Stimulated activated CD8-positive, alpha-beta memory T cell treated with anti-CD3 and anti-CD28 coated beads, Interleukin-12 subunit alpha, Interleukin-12 subunit beta, amount 100 ng/mL, for 1 hour (primary cell): ENCODE data around the gene GRIK4.

Source experiments
- DNase-seq: peaks from one replicate; pipeline ENCODE4 v3.0.0-alpha.2; 2020; ENCODE audit warnings: low read depth

Gene GRIK4

DNA sequence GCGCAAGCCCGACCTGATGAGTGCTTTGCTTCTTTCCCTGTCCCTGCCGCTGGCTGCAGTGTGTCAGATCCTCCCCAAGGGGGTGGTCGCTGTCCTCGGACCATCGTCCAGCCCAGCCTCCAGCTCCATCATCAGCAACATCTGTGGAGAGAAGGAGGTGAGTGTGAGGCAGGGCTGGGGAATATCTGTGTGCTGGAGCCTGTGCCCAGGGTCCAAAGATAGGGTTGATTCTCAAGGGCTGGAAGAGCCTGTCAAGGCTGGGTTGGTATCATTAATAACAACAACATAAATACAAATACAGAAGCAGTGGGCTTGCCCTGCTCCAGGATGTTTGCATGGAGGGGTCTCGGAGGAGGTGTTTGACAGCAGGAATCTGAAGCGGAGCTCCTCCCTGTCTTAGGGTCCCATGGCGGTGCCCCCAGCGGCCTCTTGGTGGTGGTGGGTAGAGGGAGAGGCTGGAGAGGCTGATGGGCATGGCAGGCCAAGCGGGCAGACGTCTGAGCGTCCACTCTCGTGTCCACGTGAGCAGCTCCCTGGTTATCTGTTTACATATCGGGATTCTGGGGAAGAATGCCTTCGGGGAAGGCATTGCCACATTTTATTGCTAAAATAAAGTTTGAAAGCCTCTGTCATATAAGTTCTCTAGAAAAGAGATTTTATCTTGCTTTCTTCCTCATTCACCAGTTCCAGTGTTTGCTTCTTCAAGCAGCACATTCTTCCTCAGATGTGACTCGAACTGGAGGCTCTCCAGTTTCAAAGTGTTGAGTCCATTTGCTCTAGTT, 304.0 kb downstream of the GRIK4 start:
- DNase-seq = no peak

DNA sequence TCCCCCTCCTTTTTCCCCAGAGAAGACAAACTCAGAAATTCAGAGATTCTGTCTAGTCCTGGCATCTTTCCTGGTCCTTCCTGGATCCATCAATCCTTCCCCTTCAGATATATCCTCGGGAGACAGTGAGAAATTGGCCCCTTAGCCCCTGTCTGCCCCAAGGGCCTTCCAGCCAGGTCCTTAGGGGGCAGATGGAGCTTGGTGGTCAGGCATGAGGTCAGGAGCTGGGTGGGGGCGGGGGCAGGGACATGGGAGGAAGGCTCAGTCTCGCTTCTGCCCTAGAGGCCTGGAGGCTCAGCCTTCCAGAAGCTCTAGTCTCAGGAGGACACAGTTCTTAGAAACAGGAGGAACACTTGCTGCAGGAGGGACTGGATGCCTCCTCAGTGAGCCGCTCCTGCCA, 304.6 kb downstream of the GRIK4 start:
- no peak for DNase-seq

DNA sequence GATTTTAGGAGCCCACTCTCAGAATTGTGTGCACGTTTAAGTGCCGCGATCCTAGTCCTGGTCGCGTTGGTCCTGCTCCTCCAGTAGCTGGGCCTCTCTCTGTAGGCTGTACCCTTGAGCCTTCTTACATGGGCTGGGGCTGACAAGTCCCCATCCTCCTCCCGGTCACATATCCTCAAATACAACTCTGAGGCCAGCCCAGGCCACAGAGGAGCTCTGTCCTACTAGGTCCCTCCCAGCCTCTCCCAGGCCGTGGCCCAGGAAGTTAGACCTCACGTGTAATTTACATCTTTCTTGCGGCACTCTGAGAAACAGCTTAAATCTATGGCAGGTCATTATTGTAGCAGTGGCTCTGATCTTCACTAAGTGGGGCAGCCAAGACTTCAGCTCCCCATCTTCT, 305.2 kb downstream of the GRIK4 start:
- DNase-seq = no peak

DNA sequence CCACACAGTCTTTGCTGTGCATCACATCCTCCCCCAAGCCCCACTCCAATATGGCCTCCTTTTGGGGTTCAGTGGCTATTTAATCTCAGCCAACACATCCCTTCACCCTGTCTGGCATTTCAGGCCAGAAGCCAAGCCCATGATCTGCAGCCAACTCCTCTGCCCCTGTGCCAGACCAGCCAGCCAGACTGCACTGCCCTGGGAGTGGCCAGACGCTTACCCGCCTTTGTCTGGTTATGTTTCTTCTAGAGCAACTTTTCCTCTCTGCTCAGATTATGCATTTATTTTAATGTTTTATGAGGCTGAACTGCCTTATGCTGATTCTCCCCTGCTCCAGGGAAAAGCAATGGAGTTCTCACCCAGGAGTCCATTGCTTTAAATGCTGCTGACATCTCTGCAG, 305.6 kb downstream of the GRIK4 start:
- DNase-seq = no peak

DNA sequence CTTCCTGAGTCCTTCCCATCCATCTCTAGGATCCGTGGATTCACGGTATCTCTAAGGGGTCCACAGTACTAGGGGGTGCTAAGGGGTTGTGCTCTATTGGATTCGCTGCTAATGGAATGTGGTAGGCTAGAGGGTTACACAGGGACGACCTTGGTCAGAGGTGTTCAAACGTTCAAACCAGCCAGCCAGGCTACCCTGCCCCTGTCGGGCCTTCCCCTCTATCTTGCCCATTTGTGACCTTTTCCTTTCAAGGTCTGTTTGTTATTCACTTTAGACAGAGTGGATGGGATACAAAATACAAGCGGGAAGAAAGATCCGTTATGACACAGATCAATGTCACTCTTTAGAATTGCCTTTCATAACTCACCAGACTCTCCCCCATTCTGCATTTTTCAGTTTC, 306.5 kb downstream of the GRIK4 start:
- DNase-seq = no peak

DNA sequence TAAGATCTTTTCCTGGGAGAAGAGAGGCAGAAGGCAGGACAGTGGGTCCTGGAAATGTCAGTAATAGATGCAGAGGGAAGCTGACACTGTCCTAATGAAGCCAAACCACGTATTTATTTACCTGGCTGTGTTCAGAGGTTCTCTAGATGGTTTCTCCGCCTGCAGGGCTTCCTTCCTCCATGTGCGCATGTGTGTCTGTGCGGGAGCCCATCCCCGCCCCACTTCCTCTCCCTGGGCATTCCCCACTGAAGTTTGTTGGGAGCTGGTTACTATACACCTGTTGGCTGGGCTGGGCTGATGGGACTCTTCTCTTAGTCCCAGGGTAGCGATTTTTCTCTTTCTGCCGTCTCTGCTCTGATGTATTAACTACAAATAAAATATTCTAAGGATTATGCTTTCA, 307.5 kb downstream of the GRIK4 start:
- no peak for DNase-seq

DNA sequence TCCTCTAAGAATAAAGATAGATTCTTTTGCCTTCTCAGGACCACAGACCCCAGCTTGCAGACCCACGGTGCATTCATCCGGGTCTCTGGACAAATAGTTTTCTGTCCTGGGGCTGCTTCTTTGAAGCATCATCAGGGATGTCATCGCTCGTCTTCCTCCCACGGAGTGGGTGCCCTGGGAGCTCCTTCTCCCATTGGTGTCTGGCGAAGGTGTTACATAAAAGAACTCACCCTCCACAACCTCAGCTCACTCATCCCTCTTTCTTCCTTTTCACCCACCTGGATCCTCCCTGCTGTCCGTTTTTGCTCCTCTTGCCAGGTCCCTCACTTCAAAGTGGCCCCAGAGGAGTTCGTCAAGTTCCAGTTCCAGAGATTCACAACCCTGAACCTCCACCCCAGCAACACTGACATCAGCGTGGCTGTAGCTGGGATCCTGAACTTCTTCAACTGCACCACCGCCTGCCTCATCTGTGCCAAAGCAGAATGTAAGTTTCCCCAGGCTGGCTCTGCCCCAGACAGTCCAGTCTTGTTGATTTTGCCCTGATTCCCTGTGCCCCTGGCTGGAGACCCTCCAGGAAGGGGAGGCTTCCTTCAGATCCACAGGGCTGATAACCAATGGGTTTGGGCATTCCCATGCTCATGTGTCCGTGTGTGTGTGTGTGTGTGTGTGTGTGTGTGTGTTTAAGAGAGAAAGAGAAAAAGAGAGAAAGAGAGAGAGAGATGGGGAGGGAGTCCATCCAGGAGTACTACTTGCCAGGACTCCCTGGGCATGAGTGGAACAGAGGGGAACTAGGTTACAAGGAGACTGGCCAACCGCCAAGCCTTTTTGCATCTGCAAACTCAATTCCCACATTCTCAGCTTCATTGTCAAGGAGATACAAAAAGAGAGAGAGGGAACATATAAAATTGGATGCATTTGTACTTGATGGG, 308.2 kb downstream of the GRIK4 start:
- DNase-seq = no peak

DNA sequence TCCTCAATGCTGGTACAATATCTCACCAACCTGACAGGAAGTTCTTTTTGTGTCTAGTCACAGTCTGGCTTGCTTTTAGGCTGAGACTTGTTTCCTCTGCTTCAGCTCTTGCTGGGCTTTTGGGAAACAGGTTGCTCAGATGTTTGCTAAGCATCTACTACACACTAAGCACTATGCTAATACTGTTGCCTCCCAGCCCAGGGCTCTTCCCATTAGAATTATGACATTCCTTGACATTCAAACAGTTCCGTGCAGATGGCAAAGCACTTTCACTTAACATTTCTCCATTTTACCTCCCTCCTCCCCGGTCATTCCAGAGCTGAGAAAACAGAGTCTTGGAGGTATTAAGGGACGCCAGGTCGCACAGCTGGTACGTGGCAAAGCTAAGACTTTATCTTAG, 311.6 kb downstream of the GRIK4 start:
- no peak for DNase-seq

DNA sequence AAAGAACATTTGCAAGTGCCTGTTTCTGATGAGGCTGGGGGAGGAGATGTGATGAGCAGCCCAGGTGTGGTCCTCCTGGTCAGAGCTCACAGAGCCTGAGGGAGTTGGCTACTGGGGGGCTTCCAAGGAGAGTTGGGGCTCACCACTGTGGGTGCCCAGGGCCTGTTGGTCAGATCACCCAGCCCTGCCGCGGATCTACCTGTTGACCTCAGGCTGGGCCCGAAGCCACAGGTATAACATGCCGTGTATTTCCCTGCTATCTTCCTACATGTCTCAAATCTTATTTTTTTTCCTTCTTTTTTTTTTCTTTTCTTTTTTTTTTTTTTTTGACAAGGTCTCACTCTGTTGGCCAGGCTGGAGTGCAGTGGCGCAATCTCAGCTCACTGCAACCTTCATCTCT, 312.7 kb downstream of the GRIK4 start:
- DNase-seq = no peak

DNA sequence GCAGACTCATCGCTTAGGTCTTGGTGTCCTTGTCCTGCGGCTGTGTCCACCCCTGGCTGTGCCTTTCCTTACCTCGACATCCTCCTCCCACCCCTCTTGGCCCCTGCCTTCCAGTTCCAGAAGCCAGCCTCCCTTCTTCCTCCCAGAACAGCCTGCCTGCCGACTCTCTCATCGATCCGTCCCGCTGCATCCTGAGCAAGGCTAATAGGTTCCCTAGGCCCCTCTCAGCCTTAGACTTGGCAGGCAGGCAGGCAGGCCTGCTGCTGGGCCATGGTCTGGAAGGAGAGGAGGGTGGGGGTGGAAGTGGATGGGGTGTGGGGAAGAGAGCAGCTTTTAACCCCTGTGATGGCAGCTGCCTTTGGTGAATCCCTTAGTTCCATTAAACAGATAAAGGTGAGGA, 315.6 kb downstream of the GRIK4 start:
- DNase-seq = no peak

DNA sequence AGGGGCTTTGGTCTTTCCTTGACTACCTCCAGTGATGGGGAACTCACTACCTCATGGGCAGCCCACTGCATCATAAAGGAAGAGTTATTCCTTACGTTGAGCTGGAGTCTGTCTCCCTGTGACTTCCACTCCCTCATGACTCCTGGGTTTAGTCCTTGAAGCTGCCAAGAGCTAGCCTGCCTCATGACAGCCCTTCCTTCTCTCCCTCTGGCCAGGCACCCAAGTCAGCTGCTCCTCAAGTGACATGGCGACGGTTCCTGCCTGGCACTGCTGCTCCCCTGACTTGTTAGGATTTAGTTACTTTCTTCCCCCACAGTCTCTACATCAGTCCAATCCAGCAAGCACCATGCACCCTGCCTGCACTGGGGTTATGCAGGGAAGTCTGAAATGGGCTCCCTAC, 316.3 kb downstream of the GRIK4 start:
- no peak for DNase-seq

DNA sequence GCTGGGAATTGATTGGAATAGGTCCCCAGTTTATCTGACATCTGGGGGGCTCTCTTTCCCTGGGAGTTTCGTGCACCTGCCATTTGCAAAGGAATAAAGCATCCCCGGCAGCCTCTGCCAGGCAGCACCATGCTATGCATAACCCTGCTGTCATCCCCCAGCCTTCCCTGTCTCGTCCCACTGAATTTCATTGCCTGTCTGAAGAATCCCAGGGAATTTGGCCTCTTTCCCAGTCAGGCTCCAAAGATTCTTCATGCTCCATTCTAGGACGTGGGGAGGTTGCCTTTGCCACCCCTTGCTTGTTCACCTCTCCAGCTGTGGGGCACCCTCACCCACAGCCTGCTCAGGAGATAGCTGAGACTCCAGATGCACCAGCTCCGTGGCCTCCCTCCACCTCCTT, 317.3 kb downstream of the GRIK4 start:
- no peak for DNase-seq

DNA sequence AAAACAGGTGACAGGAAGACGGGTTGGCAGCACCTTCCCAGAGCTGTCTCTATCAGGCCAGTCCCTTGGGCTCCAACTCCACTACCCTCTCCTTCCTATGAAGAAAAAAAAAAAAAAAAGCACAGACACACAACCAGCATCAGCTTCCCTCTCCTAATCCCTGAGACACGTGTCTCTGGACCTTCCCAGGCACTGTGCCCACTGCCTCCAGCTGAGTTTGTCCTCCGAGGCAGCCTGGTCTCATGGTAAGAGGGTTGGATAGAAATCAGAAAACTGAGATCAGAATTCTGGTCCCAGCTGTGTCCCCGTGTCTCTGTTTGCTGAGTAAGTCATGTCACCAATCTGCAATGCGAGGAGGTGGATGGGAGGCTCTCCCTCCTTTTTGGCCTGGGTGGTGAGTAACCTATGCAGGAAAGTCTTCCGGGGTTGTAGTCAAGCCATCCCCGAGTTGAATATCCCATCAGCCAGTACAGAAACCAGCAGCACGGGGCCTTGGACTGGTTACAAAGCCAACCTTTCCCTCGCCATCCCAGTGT, 318.6 kb downstream of the GRIK4 start:
- no peak for DNase-seq

DNA sequence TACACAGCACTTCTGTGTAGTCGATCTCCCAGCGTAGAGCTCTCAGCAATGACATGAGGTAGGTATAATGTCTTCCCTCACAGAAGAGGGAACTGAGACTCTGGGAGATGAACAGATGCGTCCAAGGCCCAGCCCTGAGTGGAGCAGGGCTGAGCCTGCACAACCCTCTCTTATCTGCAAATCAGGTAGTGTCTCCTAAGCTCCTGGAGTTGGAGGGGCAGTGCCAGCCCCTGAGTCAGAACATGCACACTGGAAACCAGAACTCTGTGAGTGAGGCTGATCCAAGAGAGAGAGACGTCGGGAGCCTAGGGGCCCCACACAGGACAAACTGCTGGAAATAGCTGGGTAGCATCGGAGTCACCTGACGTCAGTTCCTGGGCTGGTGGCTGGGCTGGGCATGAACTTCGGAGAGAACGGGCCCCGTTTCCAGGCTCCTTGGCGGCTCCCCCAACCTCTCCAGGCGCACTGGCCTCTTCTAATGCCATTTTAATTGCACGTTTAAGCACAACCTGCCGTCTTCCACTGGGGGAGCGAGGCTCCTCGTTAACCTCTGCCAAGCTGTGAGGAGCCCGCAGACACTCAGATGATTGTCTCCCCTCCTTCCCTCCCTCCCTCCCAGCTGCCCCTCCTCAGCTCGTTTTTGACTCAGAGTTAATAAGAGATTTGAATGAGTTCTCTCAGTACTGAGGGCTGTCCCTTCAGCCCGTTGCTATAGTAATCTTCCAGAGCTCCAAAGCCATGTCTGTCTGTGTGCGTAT, 321.1 kb downstream of the GRIK4 start:
- no peak for DNase-seq

DNA sequence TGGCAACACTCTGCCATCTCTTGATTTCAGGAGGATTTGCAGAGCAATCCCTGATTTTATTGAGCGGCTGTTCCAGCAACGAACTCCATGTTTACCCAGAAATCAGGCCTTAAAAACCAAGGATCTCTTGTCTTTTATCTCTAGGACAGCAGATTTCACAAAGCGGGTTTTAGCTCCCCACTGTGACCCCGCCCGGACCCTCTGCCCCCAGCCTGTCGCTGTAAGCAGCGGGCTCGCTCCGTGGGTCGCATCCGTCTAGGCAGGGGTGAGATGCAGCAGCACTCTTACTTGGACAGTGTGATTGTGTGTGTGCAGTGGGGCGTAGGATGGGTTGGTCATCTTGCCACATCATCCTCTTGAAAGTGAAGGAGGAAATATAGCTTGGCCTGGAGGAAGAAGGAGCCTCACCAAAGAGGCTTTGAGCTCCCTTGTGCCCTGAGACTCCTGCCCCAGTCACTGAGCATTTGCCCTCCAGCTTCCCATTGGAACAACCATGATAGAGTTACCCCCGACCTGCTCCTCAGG, 323.2 kb downstream of the GRIK4 start:
- DNase-seq = no peak

DNA sequence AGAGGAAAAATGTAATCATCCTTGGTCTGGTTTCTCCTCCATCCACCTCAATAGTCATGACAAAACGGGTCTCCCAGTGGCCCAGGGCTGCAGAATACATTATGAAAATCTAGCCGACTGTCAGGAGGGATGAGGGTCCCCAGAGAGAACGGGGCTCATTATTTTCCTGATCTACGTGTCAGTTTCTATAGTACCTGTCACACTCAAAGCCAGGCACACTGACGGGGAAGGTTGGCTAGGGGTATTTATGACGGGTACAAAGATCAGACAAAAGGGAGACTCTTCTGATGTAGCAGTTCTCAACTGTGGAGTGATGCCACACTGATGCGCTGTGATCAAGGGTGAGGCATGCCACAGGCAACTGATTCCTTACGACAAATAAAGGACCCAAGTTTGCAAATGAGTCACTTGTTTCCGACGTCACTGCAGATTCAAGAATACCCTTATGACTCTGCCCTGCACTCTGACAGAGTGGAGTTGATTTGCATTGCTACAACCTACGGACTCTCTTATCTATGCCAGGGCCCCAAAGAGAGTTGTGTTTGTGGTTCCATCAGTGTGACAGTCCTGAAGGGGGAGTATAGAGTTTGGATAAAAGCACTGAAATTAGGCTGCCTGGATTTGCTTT, 324.2 kb downstream of the GRIK4 start:
- no peak for DNase-seq

DNA sequence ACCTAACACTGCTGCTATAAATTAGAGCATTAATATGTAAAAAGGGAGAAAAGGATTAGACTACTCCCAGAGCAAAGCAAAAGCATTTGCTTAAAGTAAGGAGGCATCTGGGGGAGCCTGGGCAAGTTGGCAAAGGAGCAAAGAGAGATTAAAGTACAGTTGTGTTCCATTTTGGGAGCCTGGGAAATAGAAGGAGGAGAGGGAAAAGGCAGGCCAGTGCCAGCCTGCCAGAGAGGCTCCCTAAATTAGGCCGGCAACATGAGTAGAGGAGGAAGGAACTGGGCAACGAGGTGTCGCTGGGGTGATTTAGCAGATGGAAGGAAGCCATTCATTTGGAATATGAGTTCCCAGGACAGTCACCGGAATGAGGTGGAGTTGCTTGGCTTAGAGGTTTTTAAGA, 326.1 kb downstream of the GRIK4 start:
- DNase-seq = no peak

DNA sequence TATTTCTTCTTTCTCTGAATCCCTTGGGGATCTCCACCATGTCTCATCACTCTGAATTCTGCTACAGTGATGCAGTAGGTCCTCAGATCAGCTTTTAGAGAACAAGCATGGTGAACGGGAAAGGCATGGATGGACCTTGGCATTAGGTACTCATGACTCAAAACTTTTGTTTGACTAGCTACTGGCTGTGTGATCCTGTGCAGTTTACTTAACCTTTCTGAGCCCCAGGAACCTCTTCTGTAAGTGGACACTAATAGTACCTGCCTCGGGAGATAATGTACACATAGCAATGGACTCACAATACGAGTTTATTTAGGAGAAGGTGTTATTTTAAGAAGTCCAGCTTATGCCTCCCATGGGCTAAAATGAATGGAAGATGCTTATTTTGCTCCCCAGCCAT, 327.7 kb downstream of the GRIK4 start:
- DNase-seq = no peak

DNA sequence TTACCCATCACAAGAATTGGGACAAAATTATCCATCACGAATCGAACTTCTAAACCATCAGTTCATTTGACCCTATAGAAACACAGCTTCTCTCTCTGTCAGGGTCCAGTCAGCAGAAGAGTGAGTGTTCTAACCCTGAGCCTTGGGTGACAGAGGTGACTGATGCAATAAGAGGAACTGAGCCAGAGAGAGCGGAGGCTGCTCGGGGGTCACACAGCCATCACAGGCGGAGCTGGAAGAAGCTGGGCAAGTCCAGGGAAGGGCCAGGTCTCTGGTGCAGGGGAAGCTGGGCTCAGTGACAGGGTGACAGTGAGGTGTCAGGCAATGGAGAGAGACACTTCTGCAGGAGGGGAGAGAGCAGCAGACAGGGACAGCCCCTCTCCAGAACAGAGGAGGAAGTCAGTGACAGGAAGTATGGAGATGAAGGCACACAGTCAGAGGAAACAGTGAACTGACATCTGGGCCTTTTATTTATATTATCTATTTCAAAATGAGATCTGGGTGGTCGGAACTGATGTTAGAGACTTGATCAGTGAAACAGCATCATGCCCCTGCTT, 328.4 kb downstream of the GRIK4 start:
- DNase-seq = no peak

DNA sequence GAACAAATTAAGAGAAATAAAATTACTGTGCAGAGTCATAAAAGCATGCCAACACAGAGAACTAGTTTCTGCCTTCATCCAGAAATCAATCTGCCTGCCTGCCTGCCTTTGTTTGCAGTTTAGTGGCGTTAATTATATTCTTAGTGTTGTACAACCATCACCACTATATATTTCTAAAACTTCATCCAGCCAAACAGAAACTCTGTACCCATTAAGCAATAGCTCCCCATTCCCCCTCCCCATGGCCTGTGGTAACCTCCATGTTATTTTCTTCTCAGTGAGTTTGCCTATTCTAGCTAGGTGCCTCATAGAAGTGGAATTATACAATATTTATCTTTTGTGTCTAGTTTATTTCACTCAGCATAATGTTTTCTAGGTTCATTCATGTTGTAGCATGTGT, 329.1 kb downstream of the GRIK4 start:
- no peak for DNase-seq

DNA sequence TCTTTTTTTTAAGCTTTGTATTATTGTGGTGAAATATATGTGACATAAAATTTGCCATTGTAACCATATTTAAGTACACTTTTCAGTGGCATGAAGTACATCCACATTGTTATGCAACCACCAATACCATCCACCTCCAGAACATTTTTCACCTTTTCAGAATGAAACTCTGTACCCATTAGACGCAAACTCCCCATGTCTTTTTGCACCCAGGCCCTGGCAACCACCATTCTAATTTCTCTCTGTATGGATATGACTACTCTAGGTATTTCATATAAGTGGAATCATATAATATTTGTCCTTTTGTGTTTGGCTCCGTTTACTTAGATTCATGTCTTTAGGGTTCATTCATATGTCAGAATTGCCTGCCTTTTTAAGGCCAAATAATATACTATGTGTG, 329.5 kb downstream of the GRIK4 start:
- DNase-seq = no peak
